Measurements from ENCODE around the gene ADGRV1.

DNA sequence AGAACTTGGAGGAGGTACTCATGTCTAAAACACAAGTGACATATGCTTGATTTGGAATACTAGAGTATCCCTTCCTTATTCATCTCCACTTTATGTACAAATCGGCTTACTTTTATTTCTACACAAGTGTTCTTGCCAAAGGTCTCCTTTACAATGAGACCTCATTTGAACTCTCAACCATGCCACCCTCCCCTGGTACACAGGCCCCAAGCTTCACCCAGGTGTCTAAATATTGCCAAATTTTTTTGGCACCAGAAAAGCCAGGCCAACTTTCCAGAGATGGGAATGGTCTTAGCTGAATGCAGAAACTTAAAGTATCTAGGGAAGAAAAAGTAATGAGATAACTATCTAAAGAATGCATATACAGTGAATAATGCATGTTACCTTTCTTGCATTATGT is 48.2 kb upstream of the ADGRV1 start:
- TF ChIP-seq, protein P1, sequence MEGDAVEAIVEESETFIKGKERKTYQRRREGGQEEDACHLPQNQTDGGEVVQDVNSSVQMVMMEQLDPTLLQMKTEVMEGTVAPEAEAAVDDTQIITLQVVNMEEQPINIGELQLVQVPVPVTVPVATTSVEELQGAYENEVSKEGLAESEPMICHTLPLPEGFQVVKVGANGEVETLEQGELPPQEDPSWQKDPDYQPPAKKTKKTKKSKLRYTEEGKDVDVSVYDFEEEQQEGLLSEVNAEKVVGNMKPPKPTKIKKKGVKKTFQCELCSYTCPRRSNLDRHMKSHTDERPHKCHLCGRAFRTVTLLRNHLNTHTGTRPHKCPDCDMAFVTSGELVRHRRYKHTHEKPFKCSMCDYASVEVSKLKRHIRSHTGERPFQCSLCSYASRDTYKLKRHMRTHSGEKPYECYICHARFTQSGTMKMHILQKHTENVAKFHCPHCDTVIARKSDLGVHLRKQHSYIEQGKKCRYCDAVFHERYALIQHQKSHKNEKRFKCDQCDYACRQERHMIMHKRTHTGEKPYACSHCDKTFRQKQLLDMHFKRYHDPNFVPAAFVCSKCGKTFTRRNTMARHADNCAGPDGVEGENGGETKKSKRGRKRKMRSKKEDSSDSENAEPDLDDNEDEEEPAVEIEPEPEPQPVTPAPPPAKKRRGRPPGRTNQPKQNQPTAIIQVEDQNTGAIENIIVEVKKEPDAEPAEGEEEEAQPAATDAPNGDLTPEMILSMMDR (IDR thresholded peaks at IDR 0.05), result no peak
- TF ChIP-seq POLR2A (IDR thresholded peaks at IDR 0.05), result no peak

All from Peyer's patch (tissue), 4 donors.